ENCODE measurements around the gene ARFGAP1.
"Not testable (repeated sequence)": the region's sequence is repeated elsewhere in the genome, so short reads cannot be mapped to it uniquely, and the experiment has no call there.

ARFGAP1 gene

DNA sequence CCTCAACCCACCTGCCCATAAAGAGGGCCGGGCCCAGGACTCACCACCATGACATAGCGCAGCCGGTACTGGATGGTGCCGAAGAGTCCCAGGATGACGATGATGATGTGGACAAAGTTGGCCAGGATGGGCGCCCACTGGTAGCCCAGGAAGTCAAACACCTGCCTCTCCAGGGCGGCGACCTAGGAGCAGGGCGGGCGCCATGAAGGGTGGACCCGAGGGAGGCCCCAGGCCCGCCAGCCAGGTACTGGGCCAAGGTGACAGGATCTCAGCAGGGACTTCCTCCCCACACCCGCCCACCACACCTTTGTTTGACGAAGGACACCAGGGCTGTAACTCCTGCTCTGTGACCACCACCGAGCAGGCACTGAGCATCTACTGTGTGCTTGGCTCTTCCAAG lies 22.7 kb upstream of the ARFGAP1 start:
- DNase-seq (ENCODE audit: extremely low read depth, insufficient read length) = no peak
- Histone ChIP-seq H3K4me3 (replicated peaks; ENCODE audit: low read depth, low read length) (no peak overlapping the region), H3K27me3 (replicated peaks; ENCODE audit: control insufficient read depth, insufficient read depth, low read length) (peaks cover 3% of the 10 kb centered on the region), H3K36me3 (ENCODE audit: control insufficient read depth, insufficient read depth, low read length) (no peaks in the 10 kb centered on the region)
- TF ChIP-seq, protein P1, sequence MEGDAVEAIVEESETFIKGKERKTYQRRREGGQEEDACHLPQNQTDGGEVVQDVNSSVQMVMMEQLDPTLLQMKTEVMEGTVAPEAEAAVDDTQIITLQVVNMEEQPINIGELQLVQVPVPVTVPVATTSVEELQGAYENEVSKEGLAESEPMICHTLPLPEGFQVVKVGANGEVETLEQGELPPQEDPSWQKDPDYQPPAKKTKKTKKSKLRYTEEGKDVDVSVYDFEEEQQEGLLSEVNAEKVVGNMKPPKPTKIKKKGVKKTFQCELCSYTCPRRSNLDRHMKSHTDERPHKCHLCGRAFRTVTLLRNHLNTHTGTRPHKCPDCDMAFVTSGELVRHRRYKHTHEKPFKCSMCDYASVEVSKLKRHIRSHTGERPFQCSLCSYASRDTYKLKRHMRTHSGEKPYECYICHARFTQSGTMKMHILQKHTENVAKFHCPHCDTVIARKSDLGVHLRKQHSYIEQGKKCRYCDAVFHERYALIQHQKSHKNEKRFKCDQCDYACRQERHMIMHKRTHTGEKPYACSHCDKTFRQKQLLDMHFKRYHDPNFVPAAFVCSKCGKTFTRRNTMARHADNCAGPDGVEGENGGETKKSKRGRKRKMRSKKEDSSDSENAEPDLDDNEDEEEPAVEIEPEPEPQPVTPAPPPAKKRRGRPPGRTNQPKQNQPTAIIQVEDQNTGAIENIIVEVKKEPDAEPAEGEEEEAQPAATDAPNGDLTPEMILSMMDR (IDR thresholded peaks at IDR 0.05; ENCODE audit: insufficient read depth, low read length, poor library complexity, severe bottlenecking) = no peak

DNA sequence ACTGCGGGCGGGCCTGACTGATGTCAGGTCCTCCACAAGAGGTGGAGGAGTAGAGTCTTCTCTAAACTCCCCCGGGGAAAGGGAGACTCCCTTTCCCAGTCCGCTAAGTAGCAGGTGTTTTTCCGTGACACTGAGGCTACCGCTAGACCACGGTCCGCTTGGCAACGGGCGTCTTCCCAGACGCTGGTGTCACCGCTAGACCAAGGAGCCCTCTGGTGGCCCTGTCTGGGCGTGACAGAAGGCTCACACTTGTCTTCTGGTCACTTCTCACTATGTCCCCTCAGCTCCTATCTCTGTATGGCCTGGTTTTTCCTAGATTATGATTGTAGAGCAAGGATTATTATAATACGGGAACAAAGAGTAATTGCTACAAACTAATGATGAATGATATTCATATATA lies 21.3 kb upstream of the ARFGAP1 start:
- TF ChIP-seq, protein P1 (IDR thresholded peaks at IDR 0.05; ENCODE audit: insufficient read depth, low read length, poor library complexity, severe bottlenecking) = peak; percentile 31
- DNase-seq (ENCODE audit: extremely low read depth, insufficient read length); H3K36me3 ChIP-seq (ENCODE audit: control insufficient read depth, insufficient read depth, low read length); H3K4me3 ChIP-seq (replicated peaks; ENCODE audit: low read depth, low read length); H3K27me3 ChIP-seq (replicated peaks; ENCODE audit: control insufficient read depth, insufficient read depth, low read length): not testable (repeated sequence)

DNA sequence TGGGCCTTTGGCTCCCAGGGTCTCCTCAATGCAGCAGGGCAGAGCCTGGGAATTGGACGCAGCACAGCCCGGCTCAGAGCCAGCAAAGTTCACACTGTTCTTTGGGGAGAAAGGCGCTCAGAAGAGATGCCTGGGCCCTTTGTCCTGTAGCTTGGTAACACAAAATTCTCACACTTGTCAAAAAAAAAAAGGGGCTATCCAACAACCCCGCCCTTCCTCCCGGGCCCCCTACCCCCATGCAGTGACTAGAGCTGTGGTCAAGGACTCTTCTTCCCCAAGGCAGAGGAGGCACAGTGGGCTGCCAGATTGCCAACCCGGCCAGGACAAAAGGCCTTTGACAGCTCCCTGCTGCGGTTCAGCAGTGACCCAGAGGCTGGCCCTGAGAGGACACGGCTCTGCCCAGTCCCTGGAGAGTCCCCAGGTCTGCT lies 20.3 kb upstream of the ARFGAP1 start:
- no peak for DNase-seq (ENCODE audit: extremely low read depth, insufficient read length)
- H3K27me3 ChIP-seq (replicated peaks; ENCODE audit: control insufficient read depth, insufficient read depth, low read length) = peaks cover 3% of the 10 kb centered on the region
- H3K36me3 ChIP-seq (ENCODE audit: control insufficient read depth, insufficient read depth, low read length) = no peaks in the 10 kb centered on the region
- TF ChIP-seq, protein P1 (IDR thresholded peaks at IDR 0.05; ENCODE audit: insufficient read depth, low read length, poor library complexity, severe bottlenecking) = no peak
- no peak overlapping the region for H3K4me3 ChIP-seq (replicated peaks; ENCODE audit: low read depth, low read length)

DNA sequence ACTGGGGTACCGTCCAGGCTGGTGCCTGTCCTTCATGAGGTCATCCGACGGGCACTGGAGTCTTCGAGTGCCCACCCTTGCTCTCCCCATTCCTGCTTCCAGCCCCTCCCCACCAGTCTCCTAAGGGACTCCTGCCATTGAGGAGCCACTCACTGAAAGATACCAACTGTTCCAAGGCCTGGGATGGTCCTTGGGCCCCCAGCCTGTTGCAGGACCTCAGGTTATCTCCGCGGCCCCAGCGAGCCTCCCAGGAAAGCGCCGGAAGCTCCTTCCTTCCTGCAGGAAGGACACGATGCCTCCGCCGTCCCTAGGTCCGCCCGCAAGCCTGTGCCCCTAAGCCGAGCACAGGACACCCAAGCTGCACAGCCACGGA lies 19.6 kb upstream of the ARFGAP1 start:
- H3K27me3 ChIP-seq (replicated peaks; ENCODE audit: control insufficient read depth, insufficient read depth, low read length) = peaks cover 3% of the 10 kb centered on the region
- no peak for DNase-seq (ENCODE audit: extremely low read depth, insufficient read length)
- no peaks in the 10 kb centered on the region for H3K36me3 ChIP-seq (ENCODE audit: control insufficient read depth, insufficient read depth, low read length)
- no peak overlapping the region for H3K4me3 ChIP-seq (replicated peaks; ENCODE audit: low read depth, low read length)
- TF ChIP-seq, protein P1 (IDR thresholded peaks at IDR 0.05; ENCODE audit: insufficient read depth, low read length, poor library complexity, severe bottlenecking) = no peak

DNA sequence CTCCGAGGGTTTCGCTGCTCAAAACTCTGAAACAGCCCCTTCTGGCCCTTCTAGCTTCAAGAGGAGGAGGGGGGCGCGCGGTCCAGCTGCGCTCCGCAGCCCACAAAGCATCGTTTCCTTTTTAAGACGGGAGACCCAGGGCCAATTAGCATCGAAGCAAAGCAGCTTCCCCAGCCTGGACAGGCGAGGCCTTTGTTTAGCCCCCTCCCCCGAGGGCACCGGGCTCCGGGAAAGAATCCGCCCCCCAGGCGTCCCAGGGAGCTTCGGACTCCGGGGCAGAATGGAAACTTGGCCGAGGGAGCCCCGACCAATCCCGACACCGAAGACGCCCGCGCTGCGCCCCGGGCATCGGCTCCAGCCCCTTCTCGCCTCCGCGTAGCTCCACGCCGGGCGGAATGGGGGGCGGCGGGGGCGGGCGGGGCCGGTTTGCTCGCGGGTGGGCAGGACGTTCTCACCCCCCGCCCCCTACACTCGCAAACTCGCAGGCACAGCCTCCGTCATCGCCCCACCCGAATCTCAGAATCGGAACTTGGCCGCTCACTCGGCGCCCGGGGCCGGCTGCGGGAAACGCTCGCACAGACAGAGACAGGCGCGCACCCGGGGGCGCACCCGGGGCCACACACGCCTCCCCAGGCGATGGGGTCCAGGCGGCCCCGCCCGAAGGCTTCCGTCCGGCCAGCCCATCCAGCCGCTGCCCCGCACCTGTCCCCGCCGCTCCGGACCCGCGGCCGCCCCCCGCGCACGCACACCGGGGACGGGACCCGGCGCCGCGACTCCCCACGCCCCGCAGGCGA lies 19.0 kb upstream of the ARFGAP1 start:
- no peak overlapping the region for H3K4me3 ChIP-seq (replicated peaks; ENCODE audit: low read depth, low read length)

More for the DNA sequence above, 19.0 kb upstream of the ARFGAP1 start:
- Histone ChIP-seq H3K36me3 (ENCODE audit: control insufficient read depth, insufficient read depth, low read length) (no peaks in the 10 kb centered on the region), H3K27me3 (replicated peaks; ENCODE audit: control insufficient read depth, insufficient read depth, low read length) (peaks cover 3% of the 10 kb centered on the region)
- DNase-seq (ENCODE audit: extremely low read depth, insufficient read length) = no peak
- TF ChIP-seq, protein P1 (IDR thresholded peaks at IDR 0.05; ENCODE audit: insufficient read depth, low read length, poor library complexity, severe bottlenecking) = no peak
